HL-60 (cell line): ENCODE measurements around the gene JADE2.

Experiments used
- DNase-seq, 2 experiments: peaks; one replicate each; pipeline ENCODE4 v3.0.0-alpha.2; 2010 to 2020; ENCODE audit warnings: low read depth in 1 of 2, low spot score in 1 of 2
- H3K27ac ChIP-seq: fragments of 250-450 bp; sonication (Bioruptor Pico); replicated peaks from 2 replicates; pipeline ENCODE4 v1.5.1; 2020; ENCODE audit warnings: mild to moderate bottlenecking, moderate library complexity
- H3K27me3 ChIP-seq: fragments of 250-450 bp; sonication (Bioruptor Pico); 2 replicates; pipeline ENCODE4 v1.5.1; 2021; ENCODE audit warnings: mild to moderate bottlenecking, moderate library complexity; ENCODE audit not compliant: insufficient read depth, poor library complexity, severe bottlenecking
- H3K4me3 ChIP-seq: replicated peaks from 2 replicates; pipeline ENCODE4 v1.5.1; 2011; ENCODE audit warnings: mild to moderate bottlenecking, control low read depth, low read length; ENCODE audit not compliant: insufficient read depth
- CTCF ChIP-seq: IDR thresholded peaks from one replicate; pipeline ENCODE4 v1.5.1; 2011; ENCODE audit warnings: low read length, control low read depth, inconsistent platforms; ENCODE audit not compliant: insufficient read depth
- GABPA ChIP-seq: IDR thresholded peaks from 2 replicates; pipeline ENCODE4 v1.6.1; 2012; ENCODE audit warnings: low read depth
- POLR2AphosphoS5 ChIP-seq: IDR thresholded peaks from 2 replicates; pipeline ENCODE4 v1.6.1; 2012; ENCODE audit warnings: low read depth
- REST ChIP-seq: IDR thresholded peaks from 2 replicates; pipeline ENCODE4 v1.6.1; 2012; ENCODE audit warnings: low read depth; ENCODE audit not compliant: insufficient replicate concordance
- SPI1 ChIP-seq: IDR thresholded peaks from 2 replicates; pipeline ENCODE4 v1.6.1; 2012; ENCODE audit warnings: low read depth, mild to moderate bottlenecking, borderline replicate concordance
- long read RNA-seq: library from polyadenylated mRNA; unstranded; transcript quantifications from one replicate; pipeline ENCODE4 v2.0.0, GENCODE V29; 2020

The JADE2 gene
- long read RNA-seq, partial matches to known transcripts = 2 of 9 reads
- long read RNA-seq, other reads (novel, unspliced or antisense) = 7 of 9 reads

GRCh38 chr5:134524826-134525682 is at the start of gene JADE2:
Gene JADE2, plus strand, starts transcription at chr5:134525670. Its CDS starts 10,188 bp downstream, at chr5:134535858.
- no peaks in the 10 kb centered on the region for H3K27me3 ChIP-seq
- TF ChIP-seq POLR2AphosphoS5 = peak; percentile 7; the same call in 1 of the 2 replicates
- TF ChIP-seq CTCF = no peak
- no peak for TF ChIP-seq GABPA
- peak; percentile 18 for TF ChIP-seq REST
- TF ChIP-seq SPI1 = no peak
- peak; percentile 47 to 51 for DNase-seq
- peak within 1 kb of the TSS; percentile 97 for H3K27ac ChIP-seq
- peak within 1 kb of the TSS; percentile 69 for H3K4me3 ChIP-seq

GRCh38 chr5:134477462-134478245 is 47.8 kb upstream of the JADE2 start:
- DNase-seq = no peak
- Histone ChIP-seq H3K27me3 (no peaks in the 10 kb centered on the region), H3K27ac (no peak overlapping the region), H3K4me3 (no peak overlapping the region)
- TF ChIP-seq CTCF (no peak), GABPA (no peak), POLR2AphosphoS5 (no peak), SPI1 (no peak), REST (no peak)

GRCh38 chr5:134479839-134480238 is 45.6 kb upstream of the JADE2 start:
- TF ChIP-seq CTCF (no peak), REST (no peak), GABPA (no peak), POLR2AphosphoS5 (no peak), SPI1 (no peak)
- DNase-seq = no peak
- no peak overlapping the region for H3K4me3 ChIP-seq
- H3K27me3 ChIP-seq = no peaks in the 10 kb centered on the region
- H3K27ac ChIP-seq = no peak overlapping the region
